ENCODE data around the gene ALOX12B. TPM values are rescaled to one million over a fixed set of nuclear protein-coding genes. Genes with fewer than 3 reads are reported as not detected.

Gene ALOX12B
- total RNA-seq, 4 donors from 2014 or later: 91.4 to 150 (median 119) TPM

- no peaks in the 10 kb centered on the region for H3K36me3 ChIP-seq
- DNase-seq (ENCODE audit: low spot score in 2 of 2): peak in 1 of 2 donors; percentile 68
- H3K9me3 ChIP-seq: no peaks in the 10 kb centered on the region
- WGBS: 53% methylated on average over 7 of the region's 8 CpGs
- TF ChIP-seq, protein P1, sequence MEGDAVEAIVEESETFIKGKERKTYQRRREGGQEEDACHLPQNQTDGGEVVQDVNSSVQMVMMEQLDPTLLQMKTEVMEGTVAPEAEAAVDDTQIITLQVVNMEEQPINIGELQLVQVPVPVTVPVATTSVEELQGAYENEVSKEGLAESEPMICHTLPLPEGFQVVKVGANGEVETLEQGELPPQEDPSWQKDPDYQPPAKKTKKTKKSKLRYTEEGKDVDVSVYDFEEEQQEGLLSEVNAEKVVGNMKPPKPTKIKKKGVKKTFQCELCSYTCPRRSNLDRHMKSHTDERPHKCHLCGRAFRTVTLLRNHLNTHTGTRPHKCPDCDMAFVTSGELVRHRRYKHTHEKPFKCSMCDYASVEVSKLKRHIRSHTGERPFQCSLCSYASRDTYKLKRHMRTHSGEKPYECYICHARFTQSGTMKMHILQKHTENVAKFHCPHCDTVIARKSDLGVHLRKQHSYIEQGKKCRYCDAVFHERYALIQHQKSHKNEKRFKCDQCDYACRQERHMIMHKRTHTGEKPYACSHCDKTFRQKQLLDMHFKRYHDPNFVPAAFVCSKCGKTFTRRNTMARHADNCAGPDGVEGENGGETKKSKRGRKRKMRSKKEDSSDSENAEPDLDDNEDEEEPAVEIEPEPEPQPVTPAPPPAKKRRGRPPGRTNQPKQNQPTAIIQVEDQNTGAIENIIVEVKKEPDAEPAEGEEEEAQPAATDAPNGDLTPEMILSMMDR (IDR thresholded peaks at IDR 0.05): peak; percentile 47 to 61
- no peak for TF ChIP-seq POLR2A (IDR thresholded peaks at IDR 0.05)
- H3K4me1 ChIP-seq: peaks cover 37% of the 10 kb centered on the region
- peak overlapping the region; percentile 61 for H3K27ac ChIP-seq
- peaks cover 30% of the 10 kb centered on the region for H3K27me3 ChIP-seq
- no peak overlapping the region for H3K4me3 ChIP-seq
These were observed 46.1 kb downstream of the ALOX12B start for GRCh38 chr17:8041249-8041928.

DNA sequence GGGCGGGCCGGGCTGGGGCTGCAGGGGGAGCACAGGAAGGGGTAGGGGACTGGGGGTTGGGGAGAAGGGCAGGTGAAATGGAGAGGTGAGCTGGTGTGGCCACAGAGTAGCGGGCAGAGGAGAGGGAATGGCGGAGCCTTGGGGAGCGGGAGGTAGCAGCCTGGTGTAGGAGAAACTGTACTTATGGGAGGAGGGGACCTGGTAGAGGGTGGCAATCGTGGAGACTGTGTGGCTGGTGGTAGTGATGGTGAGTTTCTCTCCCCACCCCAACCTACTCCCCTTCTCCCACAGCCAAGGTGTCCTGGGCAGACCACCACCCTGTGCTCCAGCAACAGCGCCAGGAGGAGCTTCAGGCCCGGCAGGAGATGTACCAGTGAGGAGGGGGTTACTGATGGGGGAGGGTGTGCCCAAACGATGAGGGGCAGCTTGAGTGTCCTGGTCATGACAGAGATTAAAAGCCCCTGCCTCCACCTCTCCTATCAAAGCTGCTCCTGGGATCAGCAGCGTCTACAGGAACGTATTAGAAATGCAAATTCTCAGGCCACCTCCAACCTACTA, 47.8 kb downstream of the ALOX12B start:
- H3K9me3 ChIP-seq: no peaks in the 10 kb centered on the region
- H3K27ac ChIP-seq: no peak overlapping the region
- H3K27me3 ChIP-seq: peaks cover 27% of the 10 kb centered on the region
- no peaks in the 10 kb centered on the region for H3K36me3 ChIP-seq
- WGBS: 48% methylated on average over 10 of the region's 11 CpGs
- DNase-seq (ENCODE audit: low spot score in 2 of 2): no peak
- peaks cover 37% of the 10 kb centered on the region for H3K4me1 ChIP-seq
- peak overlapping the region; percentile 38 for H3K4me3 ChIP-seq
- no peak for TF ChIP-seq POLR2AphosphoS5 (IDR thresholded peaks at IDR 0.05)
- TF ChIP-seq, protein P1 (IDR thresholded peaks at IDR 0.05): no peak
- TF ChIP-seq POLR2A (IDR thresholded peaks at IDR 0.05): no peak
- TF ChIP-seq EP300 (IDR thresholded peaks at IDR 0.05): no peak

GRCh38 chr17:8038954-8039610, 48.4 kb downstream of the ALOX12B start, which contains the start of gene ALOX15B:
Gene ALOX15B, plus strand, starts transcription at chr17:8039059. Its CDS starts 97 bp downstream, at chr17:8039156.
- DNase-seq (ENCODE audit: low spot score in 2 of 2): no peak
- H3K9me3 ChIP-seq: no peaks in the 10 kb centered on the region
- H3K36me3 ChIP-seq: no peaks in the 10 kb centered on the region
- no peak within 1 kb of the TSS for H3K27ac ChIP-seq
- H3K27me3 ChIP-seq: peaks cover 24% of the 10 kb centered on the region
- 10% methylated on average over 29 of the region's 37 CpGs for whole genome bisulfite sequencing
- H3K4me3 ChIP-seq: peak within 1 kb of the TSS; percentile 38
- H3K4me1 ChIP-seq: peaks cover 37% of the 10 kb centered on the region
- TF ChIP-seq EP300 (IDR thresholded peaks at IDR 0.05) (no peak), POLR2A (IDR thresholded peaks at IDR 0.05) (no peak), POLR2AphosphoS5 (IDR thresholded peaks at IDR 0.05) (no peak)
- TF ChIP-seq, protein P1 (IDR thresholded peaks at IDR 0.05): no peak

GRCh38 chr17:8032442-8032841, 55.1 kb downstream of the ALOX12B start:
- Histone ChIP-seq H3K9me3 (no peaks in the 10 kb centered on the region), H3K27me3 (peaks cover 24% of the 10 kb centered on the region), H3K27ac (no peak overlapping the region), H3K4me1 (no peaks in the 10 kb centered on the region), H3K36me3 (no peaks in the 10 kb centered on the region), H3K4me3 (no peak overlapping the region)
- TF ChIP-seq, protein P1 (IDR thresholded peaks at IDR 0.05): no peak
- TF ChIP-seq EP300 (IDR thresholded peaks at IDR 0.05) (no peak), POLR2A (IDR thresholded peaks at IDR 0.05) (no peak), POLR2AphosphoS5 (IDR thresholded peaks at IDR 0.05) (no peak)
- DNase-seq (ENCODE audit: low spot score in 2 of 2): no peak
- WGBS: 61% methylated on average over 2 of the region's 2 CpGs

GRCh38 chr17:8031950-8032349, 55.6 kb downstream of the ALOX12B start:
- TF ChIP-seq, protein P1 (IDR thresholded peaks at IDR 0.05): no peak
- TF ChIP-seq EP300 (IDR thresholded peaks at IDR 0.05) (no peak), POLR2AphosphoS5 (IDR thresholded peaks at IDR 0.05) (no peak)
- WGBS: 93% methylated on average over 1 of the region's 1 CpG
- Histone ChIP-seq H3K36me3 (no peaks in the 10 kb centered on the region), H3K9me3 (no peaks in the 10 kb centered on the region), H3K27me3 (peaks cover 24% of the 10 kb centered on the region), H3K27ac (no peak overlapping the region), H3K4me3 (no peak overlapping the region), H3K4me1 (no peaks in the 10 kb centered on the region)
- DNase-seq (ENCODE audit: low spot score in 2 of 2): no peak
